A673 (cell line): ENCODE results near the gene SOX5.

Source experiments
- EZH2 ChIP-seq: fragments of 200-600 bp; sonication (generic); IDR thresholded peaks from 2 replicates; pipeline ENCODE4 v1.6.1; 2017; ENCODE audit warnings: borderline replicate concordance, low read depth, mild to moderate bottlenecking, mixed read lengths, antibody characterized with exemption, low read length; ENCODE audit not compliant: poor library complexity, severe bottlenecking
- TF ChIP-seq, protein P1 (sequence below): fragments of 300-800, 200-600 bp; sonication (generic); conservative IDR thresholded peaks from 2 replicates; pipeline ENCODE4 v1.5.1; 2017; ENCODE audit warnings: low read depth, mild to moderate bottlenecking, antibody characterized with exemption, low read length, moderate library complexity, mixed read lengths

DNA sequence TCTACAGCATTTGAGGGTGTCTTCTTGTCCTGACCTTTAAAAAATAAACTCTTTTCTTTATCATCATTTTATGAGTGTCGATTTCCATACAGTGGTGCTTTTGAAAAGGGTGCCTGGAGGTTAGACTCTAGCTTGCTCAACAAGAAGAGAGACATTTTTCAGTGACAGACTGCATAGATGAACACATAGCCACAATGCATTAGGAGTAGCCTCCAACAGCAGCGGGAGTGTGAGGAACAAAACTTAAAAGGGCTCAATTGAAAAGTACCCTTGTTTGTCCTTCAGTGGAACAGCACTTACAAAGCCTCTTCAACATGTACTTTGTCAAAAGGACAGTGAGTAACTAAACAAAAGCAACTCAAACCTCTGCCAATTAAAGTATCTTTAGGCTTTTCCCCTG lies 119.3 kb downstream of the SOX5 start:
- TF ChIP-seq EZH2 = no peak
- TF ChIP-seq, protein P1, sequence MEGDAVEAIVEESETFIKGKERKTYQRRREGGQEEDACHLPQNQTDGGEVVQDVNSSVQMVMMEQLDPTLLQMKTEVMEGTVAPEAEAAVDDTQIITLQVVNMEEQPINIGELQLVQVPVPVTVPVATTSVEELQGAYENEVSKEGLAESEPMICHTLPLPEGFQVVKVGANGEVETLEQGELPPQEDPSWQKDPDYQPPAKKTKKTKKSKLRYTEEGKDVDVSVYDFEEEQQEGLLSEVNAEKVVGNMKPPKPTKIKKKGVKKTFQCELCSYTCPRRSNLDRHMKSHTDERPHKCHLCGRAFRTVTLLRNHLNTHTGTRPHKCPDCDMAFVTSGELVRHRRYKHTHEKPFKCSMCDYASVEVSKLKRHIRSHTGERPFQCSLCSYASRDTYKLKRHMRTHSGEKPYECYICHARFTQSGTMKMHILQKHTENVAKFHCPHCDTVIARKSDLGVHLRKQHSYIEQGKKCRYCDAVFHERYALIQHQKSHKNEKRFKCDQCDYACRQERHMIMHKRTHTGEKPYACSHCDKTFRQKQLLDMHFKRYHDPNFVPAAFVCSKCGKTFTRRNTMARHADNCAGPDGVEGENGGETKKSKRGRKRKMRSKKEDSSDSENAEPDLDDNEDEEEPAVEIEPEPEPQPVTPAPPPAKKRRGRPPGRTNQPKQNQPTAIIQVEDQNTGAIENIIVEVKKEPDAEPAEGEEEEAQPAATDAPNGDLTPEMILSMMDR = no peak
